ENCODE data around the gene REELD1.

DNA sequence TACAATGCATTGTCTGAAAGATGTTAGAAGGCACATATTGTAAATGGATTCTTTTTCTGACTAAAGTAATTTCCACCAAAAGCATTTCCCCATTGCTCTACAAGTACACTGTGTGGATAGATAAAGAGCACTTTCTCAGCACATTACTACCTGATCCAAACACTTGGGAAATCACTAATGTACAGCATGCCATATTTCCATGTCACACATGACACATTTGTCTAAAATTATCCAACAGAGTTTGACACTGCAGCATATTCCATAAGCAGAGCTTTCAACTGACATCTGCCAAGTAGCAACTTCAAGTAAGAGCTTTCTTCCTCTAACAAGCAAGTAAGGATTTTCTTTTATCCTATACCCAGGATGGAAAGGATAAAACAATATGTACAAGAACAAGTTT, 49.5 kb downstream of the REELD1 start:
- TF ChIP-seq, protein P1, sequence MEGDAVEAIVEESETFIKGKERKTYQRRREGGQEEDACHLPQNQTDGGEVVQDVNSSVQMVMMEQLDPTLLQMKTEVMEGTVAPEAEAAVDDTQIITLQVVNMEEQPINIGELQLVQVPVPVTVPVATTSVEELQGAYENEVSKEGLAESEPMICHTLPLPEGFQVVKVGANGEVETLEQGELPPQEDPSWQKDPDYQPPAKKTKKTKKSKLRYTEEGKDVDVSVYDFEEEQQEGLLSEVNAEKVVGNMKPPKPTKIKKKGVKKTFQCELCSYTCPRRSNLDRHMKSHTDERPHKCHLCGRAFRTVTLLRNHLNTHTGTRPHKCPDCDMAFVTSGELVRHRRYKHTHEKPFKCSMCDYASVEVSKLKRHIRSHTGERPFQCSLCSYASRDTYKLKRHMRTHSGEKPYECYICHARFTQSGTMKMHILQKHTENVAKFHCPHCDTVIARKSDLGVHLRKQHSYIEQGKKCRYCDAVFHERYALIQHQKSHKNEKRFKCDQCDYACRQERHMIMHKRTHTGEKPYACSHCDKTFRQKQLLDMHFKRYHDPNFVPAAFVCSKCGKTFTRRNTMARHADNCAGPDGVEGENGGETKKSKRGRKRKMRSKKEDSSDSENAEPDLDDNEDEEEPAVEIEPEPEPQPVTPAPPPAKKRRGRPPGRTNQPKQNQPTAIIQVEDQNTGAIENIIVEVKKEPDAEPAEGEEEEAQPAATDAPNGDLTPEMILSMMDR (conservative IDR thresholded peaks at IDR 0.05 in 1 of 2, IDR thresholded peaks at IDR 0.05 in 1 of 2; ENCODE audit: extremely low read depth in 1 of 2, insufficient read depth in 1 of 2, low read depth in 1 of 2, low read length in 2 of 2) = no peak
- no peak for TF ChIP-seq EZH2 (IDR thresholded peaks at IDR 0.05; ENCODE audit: borderline replicate concordance, low read length)

Data from mammary epithelial cell (primary cell).